T47D (cell line): ENCODE data around the gene KANK2.
"Not testable (repeated sequence)": the region's sequence is repeated elsewhere in the genome, so short reads cannot be mapped to it uniquely, and the experiment has no call there.

Source experiments
- DNase-seq, 2 experiments: peaks; one replicate each; pipeline versions ENCODE4 v3.0.0 to v3.0.0-alpha.2; 2011 to 2012; ENCODE audit warnings: low read depth in 1 of 2, low spot score in 1 of 2
- JUND ChIP-seq: IDR thresholded peaks from 2 replicates; pipeline ENCODE4 v1.6.1; 2012; ENCODE audit warnings: low read depth
- in situ Hi-C: cut with HindIII; loops from 2 replicates; pipeline ENCODE4 v1.10.0; 2016; ENCODE audit warnings: low sequenced_read_pairs, low pct_unique_long_range_greater_than_20kb

KANK2 gene

DNA sequence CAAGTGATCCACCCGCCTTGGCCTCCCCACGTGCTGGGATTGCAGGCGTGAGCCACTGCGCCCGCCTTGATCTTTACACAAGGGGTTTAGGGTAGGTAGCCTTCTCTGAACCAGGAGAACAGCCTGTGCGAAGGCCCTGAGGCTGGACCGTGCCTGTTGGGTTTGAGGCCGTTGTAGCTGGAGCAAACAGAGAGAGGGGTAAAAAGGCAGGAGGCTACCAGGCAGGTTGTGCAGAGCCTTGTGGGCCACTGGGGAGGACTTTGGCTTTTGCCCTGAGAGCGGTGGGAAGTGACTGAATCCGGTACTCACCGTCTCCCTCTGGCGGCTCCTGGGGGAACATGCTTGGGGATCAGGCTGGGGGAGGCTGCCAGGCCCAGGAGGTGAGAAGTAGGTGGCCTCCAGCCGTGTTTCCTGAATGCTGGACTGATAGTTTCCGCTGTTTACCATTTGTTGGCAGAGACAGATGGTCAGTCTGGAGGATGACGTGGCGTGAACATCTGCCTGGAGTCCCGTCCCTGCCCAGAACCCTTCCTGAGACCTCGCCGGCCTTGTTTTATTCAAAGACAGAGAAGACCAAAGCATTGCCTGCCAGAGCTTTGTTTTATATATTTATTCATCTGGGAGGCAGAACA lies 66.4 kb downstream of the KANK2 start:
- TF ChIP-seq JUND: no peak
- in situ Hi-C loops: no loop called here
- peak; percentile 73 to 85 for DNase-seq

DNA sequence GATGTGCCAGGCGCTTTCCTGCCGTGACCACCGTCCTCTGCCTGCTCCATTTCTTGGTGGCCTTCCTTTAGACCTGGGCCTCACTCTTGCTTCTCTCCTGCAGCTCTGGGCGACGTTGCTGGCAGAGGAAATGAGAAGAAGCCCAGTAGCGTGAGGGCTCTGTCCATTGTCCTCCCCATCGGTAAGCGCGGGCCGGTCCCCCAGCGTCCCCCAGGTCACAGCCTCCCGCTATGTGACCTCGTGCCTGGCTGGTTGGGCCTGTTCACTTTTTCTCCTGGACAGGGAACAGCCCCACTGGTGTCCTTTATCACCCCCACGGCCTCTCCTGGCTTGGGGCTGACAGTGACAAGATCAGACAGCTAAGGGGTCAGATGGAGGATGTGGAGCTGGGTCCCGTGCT lies 69.4 kb downstream of the KANK2 start:
- no peak for TF ChIP-seq JUND
- DNase-seq: no peak
- in situ Hi-C loops: no loop called here

DNA sequence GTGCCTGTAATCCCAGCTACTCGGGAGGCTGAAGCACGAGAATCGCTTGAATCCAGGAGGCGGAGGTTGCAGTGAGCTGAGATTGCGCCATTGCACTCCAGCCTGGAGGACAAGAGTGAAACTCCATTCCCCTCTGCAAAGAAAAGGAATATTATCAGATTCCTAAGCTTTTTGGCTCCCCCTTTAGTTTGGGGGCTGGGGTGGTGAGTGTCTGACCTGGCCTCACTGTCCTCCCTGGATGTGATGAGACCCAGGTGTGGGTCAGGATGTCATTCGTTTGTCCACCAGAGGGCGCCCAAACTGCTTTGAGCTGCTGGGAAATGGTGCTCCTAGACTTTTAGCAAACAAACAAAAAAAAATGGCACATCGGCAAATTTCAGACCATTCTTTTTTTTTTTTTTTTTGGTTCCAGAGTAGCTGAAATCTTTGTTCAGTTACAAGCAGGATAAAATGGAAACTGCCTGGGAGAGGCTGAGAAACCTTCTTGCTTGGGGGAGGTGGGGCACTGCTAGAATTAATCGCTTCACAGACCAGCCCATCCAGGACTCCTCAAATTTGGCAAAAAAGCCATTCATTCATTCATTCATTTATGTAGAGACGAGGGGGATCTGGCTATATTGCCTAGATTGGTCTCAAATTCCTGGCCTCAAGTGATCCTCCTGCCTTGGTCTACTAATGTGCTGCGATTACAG lies 71.2 kb downstream of the KANK2 start:
- in situ Hi-C loops: no loop called here
- TF ChIP-seq JUND: no peak

DNA sequence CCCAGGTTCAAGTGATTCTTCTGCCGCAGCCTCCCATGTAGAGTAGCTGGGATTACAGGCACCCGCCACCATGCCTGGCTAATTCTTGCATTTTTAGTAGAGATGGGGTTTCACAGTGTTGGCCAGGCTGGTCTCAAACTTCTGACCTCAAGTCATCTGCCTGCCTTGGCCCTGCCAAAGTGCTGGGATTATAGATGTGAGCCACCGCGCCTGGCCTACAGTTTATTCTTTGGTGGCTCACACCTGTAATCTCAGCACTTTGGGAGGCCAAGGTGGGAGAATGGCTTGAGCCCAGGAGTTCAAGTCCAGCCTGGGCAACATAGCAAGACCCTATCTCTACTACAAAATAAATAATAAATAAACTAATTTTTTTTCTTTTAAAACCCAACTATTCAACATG lies 73.2 kb downstream of the KANK2 start:
- in situ Hi-C loops, DNase-seq: not testable (repeated sequence)

More for the DNA sequence above, 71.2 kb downstream of the KANK2 start:
- DNase-seq: peak; percentile 23 to 74

DNA sequence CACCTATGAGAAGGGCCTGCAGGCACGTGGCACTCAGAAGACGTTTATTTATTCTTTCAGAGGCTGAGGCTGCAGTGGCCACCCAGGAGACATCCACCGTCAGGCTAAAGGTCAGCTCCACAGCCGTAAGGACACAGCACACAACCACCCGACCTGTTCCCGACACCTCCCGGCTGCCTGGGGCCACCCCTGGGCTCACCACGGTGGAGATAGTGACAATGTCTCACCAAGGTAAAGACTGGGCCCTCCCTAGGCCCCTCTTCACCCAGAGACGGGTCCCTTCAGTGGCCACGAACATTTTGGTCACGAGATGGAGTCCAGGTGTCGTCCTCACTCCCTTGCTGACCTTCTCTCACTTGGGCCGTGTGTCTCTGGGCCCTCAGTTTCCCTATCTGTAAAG lies 74.2 kb downstream of the KANK2 start:
- TF ChIP-seq JUND: no peak
- in situ Hi-C loops: no loop called here

DNA sequence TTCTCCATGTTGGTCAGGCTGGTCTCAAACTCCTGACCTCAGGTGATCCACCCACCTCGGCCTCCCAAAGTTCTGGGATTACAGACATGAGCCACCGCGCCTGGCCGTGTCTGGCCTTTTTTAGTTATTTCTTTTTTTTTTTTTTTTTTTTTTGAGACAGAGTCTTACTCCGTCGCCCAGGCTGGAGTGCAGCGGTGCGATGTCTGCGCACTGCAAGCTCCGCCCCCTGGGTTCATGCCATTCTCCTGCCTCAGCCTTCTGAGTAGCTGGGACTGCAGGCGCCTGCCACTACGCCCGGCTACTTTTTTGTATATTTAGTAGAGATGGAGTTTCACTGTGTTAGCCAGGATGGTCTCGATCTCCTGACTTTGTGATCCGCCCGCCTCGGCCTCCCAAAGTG lies 75.4 kb downstream of the KANK2 start:
- DNase-seq, in situ Hi-C loops: not testable (repeated sequence)

More for the DNA sequence above, 74.2 kb downstream of the KANK2 start:
- no peak for DNase-seq

DNA sequence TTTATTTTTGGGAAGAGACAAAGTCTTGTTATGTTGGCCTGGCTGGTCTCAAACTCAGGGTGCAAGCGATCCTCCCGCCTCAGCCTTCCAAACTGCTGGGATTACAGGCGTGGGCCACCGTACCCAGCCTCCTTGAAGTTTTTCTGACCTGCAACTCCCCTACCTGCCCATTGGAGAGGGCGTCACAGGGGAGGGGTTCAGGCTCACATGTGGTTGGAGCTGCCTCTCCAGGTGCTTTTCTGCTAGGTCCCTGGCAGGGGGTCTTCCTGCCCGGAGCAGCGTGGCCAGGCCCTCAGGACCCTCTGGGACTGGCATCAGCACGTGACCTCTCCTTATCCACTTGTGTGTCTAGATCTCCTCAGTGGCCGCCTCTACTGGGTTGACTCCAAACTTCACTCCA lies 80.8 kb downstream of the KANK2 start:
- no peak for DNase-seq
- in situ Hi-C loops: no loop called here
- TF ChIP-seq JUND: no peak

DNA sequence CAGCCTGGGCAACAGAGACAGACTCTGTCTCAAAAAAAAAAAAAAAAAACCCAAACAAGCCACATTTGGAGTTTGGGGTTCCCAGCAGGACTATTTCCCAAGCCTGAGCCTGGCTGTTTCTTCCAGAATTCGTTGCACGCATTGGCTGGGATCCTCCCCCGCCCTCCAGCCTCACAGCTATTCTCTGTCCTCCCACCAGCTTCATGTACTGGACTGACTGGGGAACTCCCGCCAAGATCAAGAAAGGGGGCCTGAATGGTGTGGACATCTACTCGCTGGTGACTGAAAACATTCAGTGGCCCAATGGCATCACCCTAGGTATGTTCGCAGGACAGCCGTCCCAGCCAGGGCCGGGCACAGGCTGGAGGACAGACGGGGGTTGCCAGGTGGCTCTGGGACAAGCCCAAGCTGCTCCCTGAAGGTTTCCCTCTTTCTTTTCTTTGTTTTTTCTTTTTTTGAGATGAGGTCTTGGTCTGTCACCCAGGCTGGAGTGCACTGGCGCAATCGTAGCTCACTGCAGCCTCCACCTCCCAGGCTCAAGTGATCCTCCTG lies 81.4 kb downstream of the KANK2 start:
- no peak for DNase-seq
- in situ Hi-C loops: no loop called here
- TF ChIP-seq JUND: no peak

DNA sequence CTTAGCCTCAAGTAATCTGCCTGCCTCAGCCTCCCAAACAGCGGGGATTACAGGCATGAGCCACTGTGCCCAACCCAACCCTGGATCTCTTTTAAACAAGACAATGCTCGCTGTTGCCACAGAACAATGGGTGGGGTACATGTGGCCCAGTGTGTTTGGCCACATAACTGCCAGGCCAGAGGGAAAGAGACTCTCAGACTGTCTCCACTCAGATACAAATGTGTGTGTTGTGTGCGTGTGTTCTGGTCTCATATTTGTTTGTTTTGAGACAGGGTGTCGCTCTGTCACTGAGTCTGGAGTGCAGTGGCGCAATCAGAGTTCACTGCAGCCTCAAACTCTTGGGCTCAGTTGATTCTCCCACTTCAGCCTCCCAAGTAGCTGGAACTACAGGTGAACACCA lies 82.3 kb downstream of the KANK2 start:
- TF ChIP-seq JUND: no peak
- DNase-seq: no peak
- in situ Hi-C loops: no loop called here
